Thymus (tissue), 14 donors: ENCODE data around the gene CCDC174. TPM values are rescaled to one million over a fixed set of nuclear protein-coding genes. Genes with fewer than 3 reads are reported as not detected.

ENCODE experiments used
- DNase-seq, 9 donors: peaks; one replicate each; pipeline ENCODE4 v3.0.0-alpha.2; 2013; ENCODE audit warnings: low spot score in 9 of 9, low read depth in 6 of 9, missing footprints in 1 of 9
- H3K27ac ChIP-seq, 2 donors: one replicate each; pipeline ENCODE4 v1.5.1; 2013; ENCODE audit warnings: control low read depth in 1 of 2, low read depth in 1 of 2, low read length in 1 of 2, mild to moderate bottlenecking in 1 of 2, moderate library complexity in 1 of 2
- H3K27me3 ChIP-seq, 2 donors: one replicate each; pipeline ENCODE4 v1.5.1; 2013; ENCODE audit warnings: low read length in 1 of 2; ENCODE audit not compliant: control insufficient read depth in 2 of 2, insufficient read depth in 1 of 2
- H3K36me3 ChIP-seq, 2 donors: one replicate each; pipeline ENCODE4 v1.5.1; 2013; ENCODE audit warnings: low read length in 1 of 2, mild to moderate bottlenecking in 1 of 2, moderate library complexity in 1 of 2; ENCODE audit not compliant: control insufficient read depth in 2 of 2, insufficient read depth in 2 of 2
- H3K4me1 ChIP-seq, 2 donors: one replicate each; pipeline ENCODE4 v1.5.1; 2013; ENCODE audit warnings: low read length in 2 of 2; ENCODE audit not compliant: control insufficient read depth in 2 of 2, insufficient read depth in 2 of 2
- H3K4me3 ChIP-seq, 2 donors: one replicate each; pipeline ENCODE4 v1.5.1; 2013; ENCODE audit warnings: low read length in 2 of 2, control low read depth in 1 of 2, mild to moderate bottlenecking in 1 of 2
- H3K9me3 ChIP-seq, 2 donors: one replicate each; pipeline ENCODE4 v1.5.1; 2013; ENCODE audit warnings: low read length in 1 of 2, mild to moderate bottlenecking in 1 of 2; ENCODE audit not compliant: control insufficient read depth in 2 of 2, insufficient read depth in 1 of 2
- WGBS: extraction: QIAGEN DNeasy Blood & Tissue Kit; methylation state at CpG from one replicate; pipeline ENCODE4 v1.1.7; 2013; 5-methylcytosine and 5-hydroxymethylcytosine counted together
- long read RNA-seq, 10 donors: transcript quantifications; one replicate each; lab custom pipeline, GENCODE V29; 2026
- polyA plus RNA-seq: library from polyadenylated mRNA; stranded (reverse); fragments of 200-250 nt; gene quantifications from one replicate; pipeline ENCODE4 v1.2.3, GENCODE V29; 2013
- total RNA-seq: library from RNA; stranded (reverse); fragments of 120-200 nt; gene quantifications from one replicate; pipeline ENCODE4 v1.2.4, GENCODE V29; 2013
- donor health status: healthy.

CCDC174 gene
- total RNA-seq (19.9 TPM), polyA plus RNA-seq (24.1 TPM)
- long read RNA-seq, donor 1 = 0 reads
- long read RNA-seq, donor 2, partial matches to known transcripts = 0 of 6 reads
- long read RNA-seq, donor 2, other reads (novel, unspliced or antisense) = 0 of 6 reads
- long read RNA-seq, donor 3, partial matches to known transcripts = 0 of 6 reads
- long read RNA-seq, donor 3, other reads (novel, unspliced or antisense) = 0 of 6 reads
- long read RNA-seq, donor 4, partial matches to known transcripts = 6 of 11 reads
- long read RNA-seq, donor 4, other reads (novel, unspliced or antisense) = 0 of 11 reads
- long read RNA-seq, donor 5, partial matches to known transcripts = 15 of 21 reads
- long read RNA-seq, donor 5, other reads (novel, unspliced or antisense) = 0 of 21 reads
- long read RNA-seq, donor 6, partial matches to known transcripts = 0 of 5 reads
- long read RNA-seq, donor 6, other reads (novel, unspliced or antisense) = 0 of 5 reads
- long read RNA-seq, donor 7, transcript CCDC174-205 (3 exons, 465 nt) = minor isoform, 5 of 14 reads
- long read RNA-seq, donor 7, transcript CCDC174-202 (11 exons, 2,942 nt) = major isoform, 6 of 14 reads
- long read RNA-seq, donor 7, partial matches to known transcripts = 0 of 14 reads
- long read RNA-seq, donor 7, other reads (novel, unspliced or antisense) = 0 of 14 reads
- long read RNA-seq, donor 8, partial matches to known transcripts = 0 of 1 reads
- long read RNA-seq, donor 8, other reads (novel, unspliced or antisense) = 0 of 1 reads
- long read RNA-seq, donor 9, partial matches to known transcripts = 0 of 3 reads
- long read RNA-seq, donor 9, other reads (novel, unspliced or antisense) = 0 of 3 reads
- long read RNA-seq, donor 10, partial matches to known transcripts = 0 of 3 reads
- long read RNA-seq, donor 10, other reads (novel, unspliced or antisense) = 0 of 3 reads

DNA sequence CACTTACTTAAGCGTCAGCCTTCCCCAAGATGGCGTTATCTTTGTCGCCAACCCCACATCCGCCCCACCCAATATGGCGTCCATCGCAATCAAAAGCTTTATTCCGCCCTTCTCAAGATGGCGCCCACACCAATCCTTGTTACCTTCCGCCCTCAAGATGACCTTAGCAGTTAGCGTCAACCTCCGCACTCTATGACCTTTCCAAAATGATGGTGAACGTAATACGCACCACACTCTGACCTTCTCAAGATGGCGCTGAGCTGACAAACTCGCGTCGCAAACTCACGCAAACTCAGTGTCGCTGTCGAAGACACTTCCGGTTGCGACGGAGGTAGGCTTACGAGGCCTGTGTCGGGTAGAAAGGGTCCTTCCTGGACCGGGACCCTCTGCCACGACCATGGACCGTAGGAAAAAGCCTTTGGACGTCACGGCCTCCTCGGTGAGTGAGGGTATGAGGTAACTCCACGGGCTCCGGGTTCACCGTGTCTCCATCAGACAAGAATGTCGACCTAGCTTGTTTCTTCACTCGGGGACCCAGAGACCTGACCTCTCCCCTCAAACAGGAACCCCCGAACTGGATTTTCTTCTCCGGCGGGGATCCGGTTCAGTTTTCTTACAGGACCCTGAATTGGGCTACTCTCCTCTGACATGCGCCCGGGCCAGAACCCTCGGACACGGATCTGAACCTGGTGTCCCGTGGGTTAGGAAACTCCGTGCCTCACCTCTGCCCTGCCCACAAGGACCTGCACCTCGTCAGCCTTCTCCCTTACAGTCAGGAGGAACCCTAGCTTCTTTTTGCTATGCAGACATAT, at the start of gene CCDC174:
CCDC174 (plus strand) TSS at position 323 of the 812 bp plus-strand sequence; CDS start at position 398, 75 bp downstream.
- peak; percentile 98 to 100 (median 100) for DNase-seq
- peaks cover 0 to 2% of the 10 kb centered on the region in 2 donors for H3K9me3 ChIP-seq
- peak within 1 kb of the TSS; percentile 68 to 88 for H3K4me3 ChIP-seq
- H3K4me1 ChIP-seq = peaks cover 11 to 19% of the 10 kb centered on the region in 2 donors
- WGBS = under 1% methylated on average over 47 of the region's 47 CpGs
- H3K36me3 ChIP-seq = peaks cover 4 to 17% of the 10 kb centered on the region in 2 donors
- H3K27ac ChIP-seq = peak within 1 kb of the TSS; percentile 89
- no peaks in the 10 kb centered on the region for H3K27me3 ChIP-seq

DNA sequence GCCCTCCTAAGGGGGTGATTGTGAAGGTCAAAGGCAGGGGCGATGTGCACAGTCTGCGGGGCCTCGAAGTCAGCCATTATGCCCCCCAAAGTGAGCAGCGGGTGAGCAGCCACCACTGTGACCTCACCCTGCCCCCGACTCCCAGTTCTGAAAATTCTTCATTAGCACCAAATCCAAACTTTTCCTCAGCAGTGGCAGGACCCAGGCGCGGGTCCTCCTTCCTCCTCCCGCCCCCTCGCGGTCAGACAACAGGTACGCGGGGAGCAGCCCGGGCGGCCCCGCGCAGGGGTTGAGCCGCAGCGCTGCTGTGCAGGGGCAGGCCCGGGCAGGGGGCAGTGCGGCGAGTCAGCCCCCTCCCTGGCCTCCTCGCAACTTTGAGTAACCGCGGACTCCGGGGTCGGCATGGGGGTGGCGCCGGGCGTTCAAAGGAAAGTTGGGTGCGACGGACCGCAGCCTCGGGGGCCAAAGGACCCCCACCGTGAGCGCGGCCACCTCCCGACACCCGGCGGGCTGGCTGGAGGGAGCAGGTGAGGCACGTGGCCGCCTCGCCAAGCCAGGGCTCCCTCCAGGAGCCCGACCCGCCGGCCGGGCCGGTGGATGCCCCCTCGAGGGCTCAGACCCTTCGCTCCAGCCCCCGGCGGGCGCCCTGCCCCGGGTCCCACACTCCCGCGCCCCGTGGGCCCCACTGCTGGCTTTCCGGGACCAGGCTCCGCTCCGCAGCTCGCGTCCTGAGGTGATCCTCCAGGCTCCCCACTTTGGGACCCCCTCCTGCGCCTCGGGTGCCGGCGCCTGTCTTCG, 49.4 kb upstream of the CCDC174 start:
- WGBS = 3% methylated on average over 66 of the region's 66 CpGs
- H3K4me3 ChIP-seq = no peak overlapping the region
- DNase-seq = no peak
- peaks cover 0 to 5% of the 10 kb centered on the region in 2 donors for H3K9me3 ChIP-seq
- H3K27ac ChIP-seq = no peak overlapping the region
- no peaks in the 10 kb centered on the region for H3K36me3 ChIP-seq
- peaks cover 50 to 84% of the 10 kb centered on the region in 2 donors for H3K27me3 ChIP-seq
- no peaks in the 10 kb centered on the region for H3K4me1 ChIP-seq

DNA sequence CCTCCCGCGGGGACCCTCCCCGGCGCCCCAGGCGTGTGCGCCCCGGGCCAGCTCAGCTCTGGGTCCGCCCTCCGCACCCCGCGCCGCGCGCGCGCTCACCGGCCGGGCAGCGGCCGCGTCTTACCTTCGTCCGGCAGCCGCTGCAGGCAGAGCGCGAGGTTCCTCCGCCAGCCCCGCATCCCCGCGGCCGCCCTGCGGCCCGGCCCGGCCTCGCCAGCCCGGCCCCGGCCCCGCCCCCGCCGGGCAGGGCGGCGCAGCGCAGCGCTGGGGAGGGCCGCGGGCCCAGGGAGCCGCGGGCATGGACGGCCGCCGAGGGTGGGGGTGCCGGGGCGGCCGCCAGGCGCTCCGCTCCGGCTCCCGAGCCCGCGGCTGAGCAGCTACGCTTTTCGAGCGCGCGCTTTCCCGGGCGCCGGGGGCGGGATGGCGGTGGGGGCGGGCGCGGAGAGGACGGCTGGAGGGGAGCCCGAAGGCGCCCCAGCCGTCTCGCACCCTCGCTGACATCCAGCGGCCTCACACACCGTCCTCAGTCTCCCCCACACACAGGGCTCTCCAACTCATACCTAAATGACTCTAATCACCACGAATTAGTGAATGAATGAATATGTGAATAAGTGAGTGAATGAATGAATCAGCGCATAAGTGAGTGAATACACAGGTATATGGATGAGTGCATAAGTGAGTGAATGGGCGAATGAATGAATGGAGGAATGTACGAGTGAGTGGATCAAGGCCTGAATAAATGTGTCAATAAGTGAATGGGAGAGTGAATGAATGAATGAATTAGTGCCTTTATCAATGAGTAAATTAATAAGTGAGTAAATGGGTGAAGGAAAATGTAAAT, 48.5 kb upstream of the CCDC174 start:
- peak overlapping the region in 1 of 2 donors; percentile 9 for H3K4me3 ChIP-seq
- H3K27ac ChIP-seq = no peak overlapping the region
- H3K36me3 ChIP-seq = no peaks in the 10 kb centered on the region
- peaks cover 50 to 90% of the 10 kb centered on the region in 2 donors for H3K27me3 ChIP-seq
- 7% methylated on average over 85 of the region's 85 CpGs for WGBS
- DNase-seq = no peak
- H3K9me3 ChIP-seq = peaks cover 0 to 5% of the 10 kb centered on the region in 2 donors
- no peaks in the 10 kb centered on the region for H3K4me1 ChIP-seq

DNA sequence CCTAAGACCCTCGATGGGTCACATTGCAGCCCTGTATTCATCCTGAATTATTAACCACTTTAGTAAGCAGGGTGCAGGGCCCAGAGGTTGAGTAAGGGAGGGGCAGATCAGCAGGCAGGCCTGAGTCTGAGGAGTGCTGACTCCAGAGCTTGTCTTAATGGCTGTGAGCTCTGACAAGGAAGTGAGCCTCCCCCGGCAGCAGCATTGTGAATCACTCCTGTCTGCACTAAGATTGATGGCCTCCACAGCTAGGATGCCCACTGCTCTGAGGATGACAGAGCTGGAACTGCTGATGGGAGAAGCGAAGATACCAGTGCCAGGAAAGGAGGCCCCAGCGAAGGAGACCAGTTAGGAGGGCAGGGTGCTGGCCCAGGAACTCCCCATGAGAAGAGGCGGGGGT, 46.5 kb upstream of the CCDC174 start:
- Histone ChIP-seq H3K4me1 (no peaks in the 10 kb centered on the region), H3K27ac (no peak overlapping the region), H3K36me3 (no peaks in the 10 kb centered on the region), H3K9me3 (peaks cover 0 to 4% of the 10 kb centered on the region in 2 donors), H3K27me3 (peaks cover 44 to 82% of the 10 kb centered on the region in 2 donors), H3K4me3 (no peak overlapping the region)
- no peak for DNase-seq
- 77% methylated on average over 5 of the region's 5 CpGs for WGBS

DNA sequence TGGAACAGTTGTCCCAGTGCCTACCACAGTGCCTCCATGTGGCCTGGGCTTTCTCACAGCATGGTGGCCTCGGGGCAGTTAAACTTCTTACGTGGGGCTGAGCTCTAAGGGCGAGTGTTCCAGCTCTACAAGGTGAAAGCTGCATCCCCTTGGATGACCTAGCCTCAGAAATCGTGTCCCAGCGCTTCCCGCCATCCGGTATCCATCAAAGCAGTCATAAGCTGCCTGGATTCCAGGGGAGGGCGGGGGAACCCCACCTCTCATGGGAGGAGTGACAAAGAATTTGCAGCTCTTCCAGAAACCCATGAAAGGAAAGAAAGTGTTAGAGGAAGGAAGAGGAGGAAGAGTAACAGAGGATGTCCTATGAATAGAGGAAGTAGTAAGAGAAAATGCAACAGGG, 45.8 kb upstream of the CCDC174 start:
- 79% methylated on average over 8 of the region's 8 CpGs for WGBS
- H3K9me3 ChIP-seq = peaks cover 0 to 4% of the 10 kb centered on the region in 2 donors
- H3K4me3 ChIP-seq = no peak overlapping the region
- no peak overlapping the region for H3K27ac ChIP-seq
- H3K36me3 ChIP-seq = no peaks in the 10 kb centered on the region
- no peak for DNase-seq
- peaks cover 42 to 75% of the 10 kb centered on the region in 2 donors for H3K27me3 ChIP-seq
- H3K4me1 ChIP-seq = no peaks in the 10 kb centered on the region

DNA sequence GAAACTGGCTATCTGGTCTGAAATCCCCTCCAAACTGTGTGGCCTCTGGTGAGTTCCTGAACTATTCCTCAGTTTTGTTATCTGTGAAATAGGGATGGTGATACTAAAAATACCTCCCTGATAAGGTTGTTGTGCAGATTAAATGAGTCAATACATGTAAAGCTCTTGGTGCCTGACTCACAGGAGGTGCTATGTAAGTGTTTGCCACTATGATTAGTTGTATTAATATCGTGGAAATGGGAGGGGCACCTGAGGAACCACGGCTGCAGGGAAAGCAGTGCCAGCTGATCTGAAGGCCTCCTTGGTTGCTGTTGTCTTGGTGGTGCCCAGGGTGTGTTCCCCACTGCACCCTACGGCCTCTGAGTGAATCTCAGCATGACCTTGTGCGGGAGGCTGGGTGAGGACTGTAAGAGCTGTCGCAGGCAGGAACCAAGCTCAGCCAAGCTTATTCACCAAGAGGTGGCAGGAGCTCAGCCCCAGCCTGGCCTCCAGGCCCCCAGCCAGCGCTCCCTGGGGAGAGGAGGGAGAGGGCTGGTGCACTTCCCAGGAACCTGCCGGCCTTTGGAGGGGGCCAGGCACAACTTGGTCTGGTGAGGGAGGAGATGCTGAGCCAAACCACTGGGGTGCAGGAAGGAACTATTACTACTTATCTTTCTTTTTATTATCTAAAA, 44.8 kb upstream of the CCDC174 start:
- Histone ChIP-seq H3K4me3 (no peak overlapping the region), H3K4me1 (no peaks in the 10 kb centered on the region), H3K27me3 (peaks cover 33 to 67% of the 10 kb centered on the region in 2 donors), H3K36me3 (no peaks in the 10 kb centered on the region), H3K9me3 (peaks cover 0 to 3% of the 10 kb centered on the region in 2 donors), H3K27ac (no peak overlapping the region)
- DNase-seq = no peak
- 77% methylated on average over 7 of the region's 7 CpGs for WGBS

DNA sequence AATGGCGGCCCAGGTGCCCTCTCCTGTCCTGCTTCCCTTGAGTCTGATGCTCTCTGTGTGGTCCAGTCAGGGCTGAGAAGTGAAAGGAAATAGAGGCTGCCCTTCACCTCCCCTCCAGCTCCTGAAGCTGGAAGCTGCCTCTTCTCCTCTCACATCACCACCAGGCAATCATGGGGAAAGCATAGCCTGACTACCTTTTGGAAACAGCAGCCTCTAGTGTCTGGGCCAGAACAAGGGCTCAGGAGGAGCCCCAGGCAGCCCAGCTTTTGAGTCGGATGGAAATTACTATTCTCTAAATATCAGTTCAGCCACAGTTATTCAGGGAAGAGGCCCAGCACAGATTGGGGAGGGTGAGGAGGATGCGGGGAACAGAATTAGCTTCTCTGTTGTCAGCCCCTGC, 43.3 kb upstream of the CCDC174 start:
- WGBS = 81% methylated on average over 3 of the region's 3 CpGs
- H3K4me1 ChIP-seq = no peaks in the 10 kb centered on the region
- peaks cover 18 to 55% of the 10 kb centered on the region in 2 donors for H3K27me3 ChIP-seq
- H3K4me3 ChIP-seq = no peak overlapping the region
- H3K9me3 ChIP-seq = peaks cover 0 to 2% of the 10 kb centered on the region in 2 donors
- DNase-seq = no peak
- H3K27ac ChIP-seq = no peak overlapping the region
- H3K36me3 ChIP-seq = no peaks in the 10 kb centered on the region
